KBM-7 (cell line): ENCODE measurements around the gene SREK1.
"Not testable (repeated sequence)": the region's sequence is repeated elsewhere in the genome, so short reads cannot be mapped to it uniquely, and the experiment has no call there.

Experiments used
- DNase-seq: peaks from one replicate; pipeline ENCODE4 v3.0.0-alpha.2; 2015
- in situ Hi-C: fragments of 300-500 bp; cut with MboI; formaldehyde crosslinking; loops from 2 replicates; pipeline ENCODE4 v1.14.3; 2020; ENCODE audit warnings: low sequenced_read_pairs, low pct_unique_long_range_greater_than_20kb, mixed read lengths

The SREK1 gene

GRCh38 chr5:66207800-66208561 is 63.9 kb downstream of the SREK1 start:
- no peak for DNase-seq
- in situ Hi-C loops = no loop called here

GRCh38 chr5:66209350-66209749 is 65.2 kb downstream of the SREK1 start:
- in situ Hi-C loops = no loop called here
- no peak for DNase-seq

GRCh38 chr5:66209794-66210193 is 65.7 kb downstream of the SREK1 start:
- no peak for DNase-seq
- in situ Hi-C loops = no loop called here

GRCh38 chr5:66213533-66213932 is 69.4 kb downstream of the SREK1 start:
- no peak for DNase-seq
- in situ Hi-C loops = no loop called here

- in situ Hi-C loops = no loop called here
- DNase-seq = no peak
Observed at GRCh38 chr5:66222455-66222854, 78.4 kb downstream of the SREK1 start.

- DNase-seq, in situ Hi-C loops: not testable (repeated sequence)
Observed at GRCh38 chr5:66222896-66223295, 78.8 kb downstream of the SREK1 start.

- in situ Hi-C loops = no loop called here
- peak; percentile 21 for DNase-seq
Observed at GRCh38 chr5:66223637-66224036, 79.5 kb downstream of the SREK1 start.

GRCh38 chr5:66224274-66224673 is 80.2 kb downstream of the SREK1 start:
- in situ Hi-C loops = no loop called here
- no peak for DNase-seq

GRCh38 chr5:66224773-66225553 is 80.9 kb downstream of the SREK1 start:
- in situ Hi-C loops = no loop called here
- no peak for DNase-seq

GRCh38 chr5:66230551-66230950 is 86.5 kb downstream of the SREK1 start:
- in situ Hi-C loops = no loop called here
- peak; percentile 11 for DNase-seq

GRCh38 chr5:66231508-66231907 is 87.4 kb downstream of the SREK1 start:
- in situ Hi-C loops = no loop called here
- DNase-seq = no peak

- no peak for DNase-seq
- in situ Hi-C loops = no loop called here
Observed at GRCh38 chr5:66232275-66232674, 88.2 kb downstream of the SREK1 start.

- DNase-seq = no peak
- in situ Hi-C loops = no loop called here
Observed at GRCh38 chr5:66232706-66233445, 88.8 kb downstream of the SREK1 start.
